Stimulated activated naive B cell treated with anti-CD40 and anti-IgM and Interleukin-4, amounts not matched to agents 10 μg/mL and 1 μg/mL and 100 μg/mL, for 72 hours (primary cell): ENCODE results near the gene QSOX2.

Experiments
- ATAC-seq, 2 donors: fragments of 150-1000 bp; cut with Tn5 transposase; replicated peaks; 2 replicates each; pipeline ENCODE4 v1.10.0; 2021; ENCODE audit warnings: moderate library complexity in 1 of 2
- DNase-seq: peaks from one replicate; pipeline ENCODE4 v3.0.0; 2021
- H3K27ac Mint-ChIP-seq: one replicate; pipeline ENCODE4 v1.8.0; 2022; ENCODE audit warnings: mild to moderate bottlenecking, mixed read lengths
- H3K27me3 Mint-ChIP-seq, 2 donors: one replicate each; pipeline ENCODE4 v1.8.0; 2022; ENCODE audit warnings: mixed read lengths in 2 of 2
- H3K36me3 Mint-ChIP-seq, 2 donors: one replicate each; pipeline ENCODE4 v1.8.0; 2022; ENCODE audit warnings: mixed read lengths in 2 of 2, mild to moderate bottlenecking in 1 of 2
- H3K4me1 Mint-ChIP-seq, 2 donors: one replicate each; pipeline ENCODE4 v1.8.0; 2022; ENCODE audit warnings: mixed read lengths in 2 of 2, mild to moderate bottlenecking in 1 of 2
- H3K4me3 Mint-ChIP-seq, 2 donors: one replicate each; pipeline ENCODE4 v1.8.0; 2022; ENCODE audit warnings: mild to moderate bottlenecking in 2 of 2, mixed read lengths in 2 of 2, moderate library complexity in 1 of 2
- H3K9me3 Mint-ChIP-seq, 2 donors: one replicate each; pipeline ENCODE4 v1.8.0; 2022; ENCODE audit warnings: mixed read lengths in 2 of 2, mild to moderate bottlenecking in 1 of 2

Gene QSOX2

GRCh38 chr9:136245219-136246150 lies at the start of gene QSOX2:
Gene QSOX2, minus strand, starts transcription at chr9:136245812. Its CDS starts 9 bp downstream, at chr9:136245803.
- Mint-ChIP-seq H3K4me1 (peaks cover 36 to 61% of the 10 kb centered on the region in 2 donors), H3K27me3 (no peaks in the 10 kb centered on the region), H3K36me3 (peaks cover 27 to 36% of the 10 kb centered on the region in 2 donors), H3K27ac (peak within 1 kb of the TSS; percentile 97), H3K9me3 (no peaks in the 10 kb centered on the region), H3K4me3 (peak within 1 kb of the TSS; percentile 93 to 97)
- DNase-seq (peak; percentile 74), ATAC-seq (peak; percentile 52 to 65)

- DNase-seq (no peak), ATAC-seq (no peak)
- no peak overlapping the region for H3K4me3 Mint-ChIP-seq
- H3K36me3 Mint-ChIP-seq: no peaks in the 10 kb centered on the region
- peaks cover 3 to 5% of the 10 kb centered on the region in 2 donors for H3K4me1 Mint-ChIP-seq
- no peak overlapping the region for H3K27ac Mint-ChIP-seq
- no peaks in the 10 kb centered on the region for H3K9me3 Mint-ChIP-seq
- no peaks in the 10 kb centered on the region for H3K27me3 Mint-ChIP-seq
Measured at GRCh38 chr9:136295055-136295454, 49.4 kb upstream of the QSOX2 start.

GRCh38 chr9:136294437-136294836 lies 48.8 kb upstream of the QSOX2 start:
- no peak for DNase-seq
- ATAC-seq: no peak
- no peak overlapping the region for H3K27ac Mint-ChIP-seq

GRCh38 chr9:136293476-136294077 lies 48.0 kb upstream of the QSOX2 start:
- Mint-ChIP-seq H3K27ac (no peak overlapping the region), H3K36me3 (no peaks in the 10 kb centered on the region), H3K4me3 (no peak overlapping the region), H3K9me3 (no peaks in the 10 kb centered on the region), H3K27me3 (no peaks in the 10 kb centered on the region), H3K4me1 (peaks cover 3 to 5% of the 10 kb centered on the region in 2 donors)
- ATAC-seq (no peak), DNase-seq (no peak)

More at GRCh38 chr9:136294437-136294836, 48.8 kb upstream of the QSOX2 start:
- Mint-ChIP-seq H3K9me3 (no peaks in the 10 kb centered on the region), H3K36me3 (no peaks in the 10 kb centered on the region), H3K4me1 (peaks cover 3 to 5% of the 10 kb centered on the region in 2 donors), H3K27me3 (no peaks in the 10 kb centered on the region), H3K4me3 (no peak overlapping the region)

- Mint-ChIP-seq H3K27me3 (no peaks in the 10 kb centered on the region), H3K4me3 (no peak overlapping the region), H3K27ac (no peak overlapping the region), H3K4me1 (peaks cover 3 to 5% of the 10 kb centered on the region in 2 donors), H3K36me3 (no peaks in the 10 kb centered on the region), H3K9me3 (no peaks in the 10 kb centered on the region)
- DNase-seq (no peak), ATAC-seq (no peak)
Measured at GRCh38 chr9:136292591-136293448, 47.2 kb upstream of the QSOX2 start.

- ATAC-seq (no peak), DNase-seq (no peak)
- Mint-ChIP-seq H3K9me3 (no peaks in the 10 kb centered on the region), H3K36me3 (no peaks in the 10 kb centered on the region), H3K27me3 (peaks cover 5% of the 10 kb centered on the region in 2 donors), H3K4me3 (no peak overlapping the region), H3K27ac (no peak overlapping the region), H3K4me1 (peaks cover 0 to 3% of the 10 kb centered on the region in 2 donors)
Measured at GRCh38 chr9:136292026-136292538, 46.5 kb upstream of the QSOX2 start.

GRCh38 chr9:136291306-136292025 lies 45.9 kb upstream of the QSOX2 start:
- no peak overlapping the region for H3K27ac Mint-ChIP-seq
- ATAC-seq (no peak), DNase-seq (no peak)
- peaks cover 5 to 8% of the 10 kb centered on the region in 2 donors for H3K27me3 Mint-ChIP-seq
- H3K4me1 Mint-ChIP-seq: no peaks in the 10 kb centered on the region
- H3K9me3 Mint-ChIP-seq: no peaks in the 10 kb centered on the region
- no peak overlapping the region for H3K4me3 Mint-ChIP-seq
- H3K36me3 Mint-ChIP-seq: no peaks in the 10 kb centered on the region

GRCh38 chr9:136290508-136291000 lies 44.9 kb upstream of the QSOX2 start:
- ATAC-seq (no peak), DNase-seq (no peak)
- H3K36me3 Mint-ChIP-seq: no peaks in the 10 kb centered on the region
- peaks cover 5 to 8% of the 10 kb centered on the region in 2 donors for H3K27me3 Mint-ChIP-seq
- no peak overlapping the region for H3K4me3 Mint-ChIP-seq
- H3K27ac Mint-ChIP-seq: no peak overlapping the region
- H3K9me3 Mint-ChIP-seq: no peaks in the 10 kb centered on the region
- no peaks in the 10 kb centered on the region for H3K4me1 Mint-ChIP-seq

GRCh38 chr9:136289651-136290507 lies 44.3 kb upstream of the QSOX2 start:
- Mint-ChIP-seq H3K4me1 (no peaks in the 10 kb centered on the region), H3K4me3 (no peak overlapping the region), H3K27me3 (peaks cover 5 to 8% of the 10 kb centered on the region in 2 donors), H3K36me3 (no peaks in the 10 kb centered on the region), H3K9me3 (no peaks in the 10 kb centered on the region), H3K27ac (no peak overlapping the region)
- ATAC-seq (no peak), DNase-seq (no peak)

GRCh38 chr9:136287960-136288753 lies 42.5 kb upstream of the QSOX2 start:
- Mint-ChIP-seq H3K36me3 (no peaks in the 10 kb centered on the region), H3K4me3 (no peak overlapping the region), H3K4me1 (peaks cover 7 to 9% of the 10 kb centered on the region in 2 donors), H3K9me3 (no peaks in the 10 kb centered on the region), H3K27me3 (peaks cover 11 to 12% of the 10 kb centered on the region in 2 donors), H3K27ac (no peak overlapping the region)
- ATAC-seq (no peak), DNase-seq (no peak)

GRCh38 chr9:136286987-136287379 lies 41.4 kb upstream of the QSOX2 start:
- Mint-ChIP-seq H3K27ac (no peak overlapping the region), H3K36me3 (no peaks in the 10 kb centered on the region), H3K4me1 (peaks cover 16 to 21% of the 10 kb centered on the region in 2 donors), H3K27me3 (peaks cover 11 to 12% of the 10 kb centered on the region in 2 donors), H3K9me3 (no peaks in the 10 kb centered on the region), H3K4me3 (no peak overlapping the region)
- DNase-seq (no peak), ATAC-seq (no peak)

GRCh38 chr9:136286359-136286986 lies 40.9 kb upstream of the QSOX2 start:
- Mint-ChIP-seq H3K4me1 (peaks cover 16 to 24% of the 10 kb centered on the region in 2 donors), H3K4me3 (no peak overlapping the region), H3K27me3 (peaks cover 11 to 12% of the 10 kb centered on the region in 2 donors), H3K36me3 (no peaks in the 10 kb centered on the region), H3K27ac (no peak overlapping the region), H3K9me3 (no peaks in the 10 kb centered on the region)
- DNase-seq (no peak), ATAC-seq (no peak)
